Type B pancreatic cell (in vitro differentiated cells): ENCODE data around the gene ANKS1B. TPM values are rescaled to one million over a fixed set of nuclear protein-coding genes. Genes with fewer than 3 reads are reported as not detected.

Source experiments
- DNase-seq: peaks from one replicate; pipeline ENCODE4 v3.0.0; 2021; ENCODE audit warnings: mixed read lengths; ENCODE audit not compliant: unreplicated experiment; ENCODE audit errors: extremely low spot score
- H3K27ac Mint-ChIP-seq: 2 replicates; pipeline ENCODE4 v1.8.0; 2021; ENCODE audit warnings: mild to moderate bottlenecking, mixed read lengths
- H3K27me3 Mint-ChIP-seq: 2 replicates; pipeline ENCODE4 v1.8.0; 2021; ENCODE audit warnings: mixed read lengths
- H3K36me3 Mint-ChIP-seq: 2 replicates; pipeline ENCODE4 v1.8.0; 2021; ENCODE audit warnings: mixed read lengths
- H3K4me1 Mint-ChIP-seq: one replicate; pipeline ENCODE4 v1.8.0; 2021; ENCODE audit warnings: mixed read lengths; ENCODE audit not compliant: unreplicated experiment
- H3K4me3 Mint-ChIP-seq: 2 replicates; pipeline ENCODE4 v1.8.0; 2021; ENCODE audit warnings: mild to moderate bottlenecking, mixed read lengths
- H3K9me3 Mint-ChIP-seq: 2 replicates; pipeline ENCODE4 v1.8.0; 2021; ENCODE audit warnings: mixed read lengths
- CTCF ChIP-seq: fragments of 200-600 bp; sonication (generic); conservative IDR thresholded peaks from 2 replicates; pipeline ENCODE4 v1.5.0; 2021; ENCODE audit warnings: antibody characterized with exemption, mild to moderate bottlenecking
- total RNA-seq: library from RNA; stranded (reverse); gene quantifications from 2 replicates; pipeline ENCODE4 v1.2.1, GENCODE V29; 2021; ENCODE audit warnings: low replicate concordance

The ANKS1B gene
- total RNA-seq, 1 donor from 2014 or later, result 4.7 TPM

- Mint-ChIP-seq H3K4me3 (no peak overlapping the region), H3K27me3 (no peaks in the 10 kb centered on the region), H3K9me3 (peaks cover 6% of the 10 kb centered on the region), H3K27ac (no peak overlapping the region), H3K36me3 (no peaks in the 10 kb centered on the region), H3K4me1 (no peaks in the 10 kb centered on the region)
- no peak for TF ChIP-seq CTCF
- no peak for DNase-seq
Observed at GRCh38 chr12:99713946-99714520, 270.7 kb downstream of the ANKS1B start.

- Mint-ChIP-seq H3K4me3 (no peak overlapping the region), H3K27ac (no peak overlapping the region), H3K36me3 (no peaks in the 10 kb centered on the region), H3K4me1 (no peaks in the 10 kb centered on the region), H3K9me3 (peaks cover 6% of the 10 kb centered on the region), H3K27me3 (no peaks in the 10 kb centered on the region)
- no peak for DNase-seq
- TF ChIP-seq CTCF, result no peak
Observed at GRCh38 chr12:99712281-99712680, 272.5 kb downstream of the ANKS1B start.

GRCh38 chr12:99711246-99711645 is 273.5 kb downstream of the ANKS1B start:
- peaks cover 6% of the 10 kb centered on the region for H3K9me3 Mint-ChIP-seq
- no peak overlapping the region for H3K27ac Mint-ChIP-seq
- DNase-seq, result no peak
- H3K4me3 Mint-ChIP-seq, result no peak overlapping the region
- no peaks in the 10 kb centered on the region for H3K27me3 Mint-ChIP-seq
- H3K4me1 Mint-ChIP-seq, result no peaks in the 10 kb centered on the region
- TF ChIP-seq CTCF, result no peak
- H3K36me3 Mint-ChIP-seq, result no peaks in the 10 kb centered on the region

GRCh38 chr12:99709619-99710018 is 275.1 kb downstream of the ANKS1B start:
- no peak for TF ChIP-seq CTCF
- no peaks in the 10 kb centered on the region for H3K4me1 Mint-ChIP-seq
- DNase-seq, result no peak
- H3K9me3 Mint-ChIP-seq, result peaks cover 6% of the 10 kb centered on the region
- H3K27ac Mint-ChIP-seq, result no peak overlapping the region
- H3K27me3 Mint-ChIP-seq, result no peaks in the 10 kb centered on the region
- H3K36me3 Mint-ChIP-seq, result no peaks in the 10 kb centered on the region
- no peak overlapping the region for H3K4me3 Mint-ChIP-seq

- peaks cover 5% of the 10 kb centered on the region for H3K9me3 Mint-ChIP-seq
- H3K36me3 Mint-ChIP-seq, result no peaks in the 10 kb centered on the region
- no peaks in the 10 kb centered on the region for H3K27me3 Mint-ChIP-seq
- no peak overlapping the region for H3K27ac Mint-ChIP-seq
- H3K4me1 Mint-ChIP-seq, result no peaks in the 10 kb centered on the region
- no peak for DNase-seq
- no peak for TF ChIP-seq CTCF
- no peak overlapping the region for H3K4me3 Mint-ChIP-seq
Observed at GRCh38 chr12:99709116-99709515, 275.6 kb downstream of the ANKS1B start.

GRCh38 chr12:99707883-99708282 is 276.9 kb downstream of the ANKS1B start:
- H3K4me3 Mint-ChIP-seq, result no peak overlapping the region
- DNase-seq, result no peak
- no peak overlapping the region for H3K27ac Mint-ChIP-seq
- H3K4me1 Mint-ChIP-seq, result no peaks in the 10 kb centered on the region
- H3K27me3 Mint-ChIP-seq, result no peaks in the 10 kb centered on the region
- TF ChIP-seq CTCF, result no peak
- H3K36me3 Mint-ChIP-seq, result no peaks in the 10 kb centered on the region
- H3K9me3 Mint-ChIP-seq, result no peaks in the 10 kb centered on the region
